Vagina (tissue), 2 donors: ENCODE measurements around the gene THBD. TPM values are rescaled to one million over a fixed set of nuclear protein-coding genes. Genes with fewer than 3 reads are reported as not detected.
"Not testable (repeated sequence)": the region's sequence is repeated elsewhere in the genome, so short reads cannot be mapped to it uniquely, and the experiment has no call there.

ENCODE experiments used
- DNase-seq, 2 donors: peaks; one replicate each; pipeline ENCODE4 v3.0.0-alpha.2; 2017; ENCODE audit errors: extremely low spot score in 2 of 2
- H3K27ac ChIP-seq: fragments of 200-600 bp; sonication (generic); one replicate; pipeline ENCODE4 v1.5.1; 2019
- H3K27me3 ChIP-seq: fragments of 200-600 bp; sonication (generic); one replicate; pipeline ENCODE4 v1.5.1; 2019
- H3K36me3 ChIP-seq, 2 donors: fragments of 200-600 bp; sonication (generic); one replicate each; pipeline ENCODE4 v1.5.1; 2017 to 2019
- H3K4me1 ChIP-seq: fragments of 200-600 bp; sonication (generic); one replicate; pipeline ENCODE4 v1.5.1; 2019
- H3K4me3 ChIP-seq, 2 donors: fragments of 200-600 bp; sonication (generic); 1 replicate in 1 of 2; 2 replicates in 1 of 2; pipeline ENCODE4 v1.5.1; 2016 to 2019
- H3K9me3 ChIP-seq: fragments of 200-600 bp; sonication (generic); one replicate; pipeline ENCODE4 v1.5.1; 2019
- POLR2A ChIP-seq, 2 donors: fragments of 450-650 bp; IDR thresholded peaks; one replicate each; pipeline ENCODE4 v1.6.1; 2017; ENCODE audit warnings: antibody characterized with exemption in 2 of 2, mild to moderate bottlenecking in 2 of 2, moderate library complexity in 2 of 2
- POLR2AphosphoS5 ChIP-seq, 2 donors: sonication (generic); formaldehyde crosslinking; IDR thresholded peaks; one replicate each; pipeline ENCODE4 v1.9.0; 2017; ENCODE audit warnings: antibody characterized with exemption in 2 of 2, mild to moderate bottlenecking in 2 of 2, low read depth in 1 of 2; ENCODE audit not compliant: insufficient read depth in 1 of 2
- intact Hi-C: fragments of 100-400 bp; cut with DNase I; formaldehyde crosslinking; loops from one replicate; pipeline ENCODE4 v1.15.1; 2023
- total RNA-seq: library from RNA; depleted of rRNA; stranded (reverse); fragments of >200 nt; gene quantifications from one replicate; pipeline ENCODE4 v1.2.3, GENCODE V29; 2016
- TF ChIP-seq, protein P1 (sequence below), 3 experiments: fragments of 450-650 bp in 2 of 3; fragments of 200-600 bp in 1 of 3; sonication (generic) in 1 of 3; IDR thresholded peaks; one replicate each; pipeline ENCODE4 v1.5.1; 2017 to 2019; ENCODE audit warnings: antibody characterized with exemption in 3 of 3, mild to moderate bottlenecking in 2 of 3, moderate library complexity in 2 of 3

The THBD gene
- total RNA-seq, 1 donor from 2014 or later: 76.9 TPM

GRCh38 chr20:23031346-23031745, 18.1 kb downstream of the THBD start:
- no peak for DNase-seq
- Histone ChIP-seq H3K36me3 (no peaks in the 10 kb centered on the region), H3K4me1 (peaks cover 4% of the 10 kb centered on the region), H3K9me3 (no peaks in the 10 kb centered on the region), H3K4me3 (no peak overlapping the region), H3K27ac (no peak overlapping the region), H3K27me3 (peaks cover 5% of the 10 kb centered on the region)
- TF ChIP-seq, protein P1, sequence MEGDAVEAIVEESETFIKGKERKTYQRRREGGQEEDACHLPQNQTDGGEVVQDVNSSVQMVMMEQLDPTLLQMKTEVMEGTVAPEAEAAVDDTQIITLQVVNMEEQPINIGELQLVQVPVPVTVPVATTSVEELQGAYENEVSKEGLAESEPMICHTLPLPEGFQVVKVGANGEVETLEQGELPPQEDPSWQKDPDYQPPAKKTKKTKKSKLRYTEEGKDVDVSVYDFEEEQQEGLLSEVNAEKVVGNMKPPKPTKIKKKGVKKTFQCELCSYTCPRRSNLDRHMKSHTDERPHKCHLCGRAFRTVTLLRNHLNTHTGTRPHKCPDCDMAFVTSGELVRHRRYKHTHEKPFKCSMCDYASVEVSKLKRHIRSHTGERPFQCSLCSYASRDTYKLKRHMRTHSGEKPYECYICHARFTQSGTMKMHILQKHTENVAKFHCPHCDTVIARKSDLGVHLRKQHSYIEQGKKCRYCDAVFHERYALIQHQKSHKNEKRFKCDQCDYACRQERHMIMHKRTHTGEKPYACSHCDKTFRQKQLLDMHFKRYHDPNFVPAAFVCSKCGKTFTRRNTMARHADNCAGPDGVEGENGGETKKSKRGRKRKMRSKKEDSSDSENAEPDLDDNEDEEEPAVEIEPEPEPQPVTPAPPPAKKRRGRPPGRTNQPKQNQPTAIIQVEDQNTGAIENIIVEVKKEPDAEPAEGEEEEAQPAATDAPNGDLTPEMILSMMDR (IDR thresholded peaks at IDR 0.05): no peak
- no peak for TF ChIP-seq POLR2A (IDR thresholded peaks at IDR 0.05)
- TF ChIP-seq POLR2AphosphoS5 (IDR thresholded peaks at IDR 0.05; ENCODE audit: insufficient read depth in 1 of 2, low read depth in 1 of 2): no peak
- intact Hi-C loops: no loop called here

DNA sequence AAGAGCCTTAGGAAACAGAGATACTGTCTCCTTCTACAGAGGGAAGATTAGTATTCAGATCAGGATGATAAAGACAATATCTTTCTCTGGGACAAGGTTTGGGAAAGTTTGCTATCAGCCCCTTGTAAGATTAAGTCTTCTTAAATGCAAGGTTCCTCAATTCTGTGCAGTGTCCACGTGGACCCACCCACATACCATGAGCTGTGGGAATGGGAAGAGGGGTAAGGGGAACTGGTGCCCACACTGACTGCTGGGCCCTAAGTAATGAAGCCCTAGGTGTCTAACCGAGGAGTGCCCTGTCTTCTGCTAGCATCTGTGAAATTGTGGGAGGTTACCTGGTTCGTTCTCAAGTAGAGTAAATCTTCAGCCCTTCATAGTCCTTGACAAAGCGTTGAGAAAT, 20.1 kb downstream of the THBD start:
- intact Hi-C loops: no loop called here
- Histone ChIP-seq H3K4me3 (no peak overlapping the region), H3K36me3 (no peaks in the 10 kb centered on the region), H3K27ac (no peak overlapping the region), H3K9me3 (no peaks in the 10 kb centered on the region), H3K4me1 (no peaks in the 10 kb centered on the region), H3K27me3 (no peaks in the 10 kb centered on the region)
- TF ChIP-seq POLR2AphosphoS5 (IDR thresholded peaks at IDR 0.05; ENCODE audit: insufficient read depth in 1 of 2, low read depth in 1 of 2) (no peak), POLR2A (IDR thresholded peaks at IDR 0.05) (no peak)
- TF ChIP-seq, protein P1 (IDR thresholded peaks at IDR 0.05): no peak
- DNase-seq: no peak

DNA sequence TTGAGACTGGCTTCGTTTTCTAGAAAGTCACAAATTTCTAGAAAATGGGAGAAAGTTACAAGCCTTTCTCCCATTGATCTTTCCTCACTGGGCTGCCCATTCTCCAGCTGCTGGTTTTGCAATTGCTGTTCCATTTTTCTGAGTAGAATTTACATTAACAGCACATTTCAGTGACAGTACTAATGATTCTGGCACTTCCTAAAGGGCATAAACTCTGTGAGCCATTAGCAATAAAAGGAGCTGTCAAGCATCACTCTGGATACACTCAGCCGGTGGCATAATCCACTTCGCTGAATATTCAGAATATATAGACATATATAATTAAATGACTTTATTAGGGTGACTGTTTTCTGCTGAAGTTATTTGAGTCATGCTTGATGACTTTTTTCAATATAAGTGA, 21.1 kb downstream of the THBD start:
- Histone ChIP-seq H3K27me3 (no peaks in the 10 kb centered on the region), H3K36me3 (no peaks in the 10 kb centered on the region), H3K9me3 (no peaks in the 10 kb centered on the region), H3K27ac (no peak overlapping the region), H3K4me1 (no peaks in the 10 kb centered on the region), H3K4me3 (no peak overlapping the region)
- DNase-seq: no peak
- intact Hi-C loops: no loop called here
- TF ChIP-seq POLR2A (IDR thresholded peaks at IDR 0.05) (no peak), POLR2AphosphoS5 (IDR thresholded peaks at IDR 0.05; ENCODE audit: insufficient read depth in 1 of 2, low read depth in 1 of 2) (peak in 1 of 2 donors; percentile 40)
- TF ChIP-seq, protein P1 (IDR thresholded peaks at IDR 0.05): no peak

GRCh38 chr20:23027721-23028120, 21.8 kb downstream of the THBD start:
- no peak for DNase-seq
- intact Hi-C loops: no loop called here

GRCh38 chr20:23025503-23025902, 24.0 kb downstream of the THBD start:
- H3K27ac ChIP-seq, DNase-seq, H3K27me3 ChIP-seq, H3K4me1 ChIP-seq, H3K36me3 ChIP-seq, H3K9me3 ChIP-seq, H3K4me3 ChIP-seq, intact Hi-C loops: not testable (repeated sequence)

More at GRCh38 chr20:23027721-23028120, 21.8 kb downstream of the THBD start:
- no peaks in the 10 kb centered on the region for H3K9me3 ChIP-seq
- TF ChIP-seq POLR2A (IDR thresholded peaks at IDR 0.05) (no peak), POLR2AphosphoS5 (IDR thresholded peaks at IDR 0.05; ENCODE audit: insufficient read depth in 1 of 2, low read depth in 1 of 2) (no peak)
- TF ChIP-seq, protein P1 (IDR thresholded peaks at IDR 0.05): no peak
- H3K27ac ChIP-seq: no peak overlapping the region
- H3K27me3 ChIP-seq: no peaks in the 10 kb centered on the region
- no peaks in the 10 kb centered on the region for H3K36me3 ChIP-seq
- H3K4me1 ChIP-seq: no peaks in the 10 kb centered on the region
- no peak overlapping the region for H3K4me3 ChIP-seq

GRCh38 chr20:23024701-23025100, 24.8 kb downstream of the THBD start:
- TF ChIP-seq, protein P1 (IDR thresholded peaks at IDR 0.05): no peak
- TF ChIP-seq POLR2AphosphoS5 (IDR thresholded peaks at IDR 0.05; ENCODE audit: insufficient read depth in 1 of 2, low read depth in 1 of 2) (no peak), POLR2A (IDR thresholded peaks at IDR 0.05) (no peak)
- Histone ChIP-seq H3K9me3 (no peaks in the 10 kb centered on the region), H3K4me1 (no peaks in the 10 kb centered on the region), H3K27ac (no peak overlapping the region), H3K27me3 (no peaks in the 10 kb centered on the region), H3K36me3 (no peaks in the 10 kb centered on the region), H3K4me3 (no peak overlapping the region)
- intact Hi-C loops: no loop called here
- DNase-seq: no peak
